GM12872 (cell line): ENCODE results near the gene AOC2.

ENCODE experiments used
- TF ChIP-seq, protein P1 (sequence below): IDR thresholded peaks from 3 replicates; pipeline ENCODE4 v1.5.1; 2011; ENCODE audit warnings: low read depth, mild to moderate bottlenecking, low read length, moderate library complexity; ENCODE audit not compliant: insufficient read depth

The AOC2 gene

DNA sequence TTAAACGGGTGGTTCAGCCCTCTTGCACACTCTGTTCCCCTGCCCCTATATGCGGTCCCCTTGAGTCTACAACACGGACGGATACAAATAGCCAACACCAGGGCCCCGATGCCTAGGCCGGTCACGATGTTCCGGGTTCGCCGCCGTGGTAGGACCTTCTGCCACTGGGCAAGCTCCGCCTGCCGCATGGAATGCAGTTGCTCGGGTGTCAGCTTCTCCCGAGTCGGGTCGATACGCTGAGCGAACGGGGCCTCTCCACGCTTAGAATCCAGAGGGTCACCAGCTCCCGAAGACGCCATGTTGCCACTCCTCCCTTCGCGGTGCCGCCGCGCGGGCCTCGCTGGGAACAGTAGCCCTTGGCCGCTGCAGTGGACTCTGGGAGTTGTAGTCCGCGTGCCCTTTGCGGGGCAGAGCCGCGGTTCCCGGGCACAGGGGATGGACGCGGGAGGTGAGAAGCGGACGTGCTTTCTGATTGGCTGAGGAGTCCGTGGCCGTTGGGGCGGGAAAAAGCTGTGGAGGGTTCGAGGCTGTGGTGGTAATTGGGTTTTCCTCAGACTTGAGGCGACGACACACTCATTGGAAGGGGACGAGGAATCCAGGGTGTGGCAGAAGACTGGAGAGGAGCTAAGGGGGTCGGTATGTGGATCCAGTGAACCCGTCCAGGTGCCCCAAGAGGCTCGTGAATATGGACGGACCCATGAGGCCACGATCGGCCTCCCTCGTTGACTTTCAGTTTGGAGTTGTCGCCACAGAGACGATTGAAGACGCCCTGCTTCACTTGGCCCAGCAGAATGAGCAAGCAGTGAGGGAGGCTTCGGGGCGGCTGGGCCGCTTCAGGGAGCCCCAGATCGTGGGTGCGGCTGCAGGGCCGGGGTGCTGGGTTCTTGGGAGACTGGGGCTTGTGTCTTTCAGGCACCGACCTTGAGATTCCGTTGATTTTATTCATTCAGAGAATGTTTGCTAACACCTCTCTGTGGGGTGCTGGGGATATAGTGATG is 45.7 kb upstream of the AOC2 start, which contains the start of the genes CNTD1 and COA3:
Gene CNTD1 (plus strand): TSS at position 479 of the 998 bp plus-strand sequence. CDS start 207 bp downstream, at position 686.
Gene COA3 (minus strand): TSS at position 322 of the 998 bp plus-strand sequence. CDS start 23 bp downstream, at position 299.
- TF ChIP-seq, protein P1, sequence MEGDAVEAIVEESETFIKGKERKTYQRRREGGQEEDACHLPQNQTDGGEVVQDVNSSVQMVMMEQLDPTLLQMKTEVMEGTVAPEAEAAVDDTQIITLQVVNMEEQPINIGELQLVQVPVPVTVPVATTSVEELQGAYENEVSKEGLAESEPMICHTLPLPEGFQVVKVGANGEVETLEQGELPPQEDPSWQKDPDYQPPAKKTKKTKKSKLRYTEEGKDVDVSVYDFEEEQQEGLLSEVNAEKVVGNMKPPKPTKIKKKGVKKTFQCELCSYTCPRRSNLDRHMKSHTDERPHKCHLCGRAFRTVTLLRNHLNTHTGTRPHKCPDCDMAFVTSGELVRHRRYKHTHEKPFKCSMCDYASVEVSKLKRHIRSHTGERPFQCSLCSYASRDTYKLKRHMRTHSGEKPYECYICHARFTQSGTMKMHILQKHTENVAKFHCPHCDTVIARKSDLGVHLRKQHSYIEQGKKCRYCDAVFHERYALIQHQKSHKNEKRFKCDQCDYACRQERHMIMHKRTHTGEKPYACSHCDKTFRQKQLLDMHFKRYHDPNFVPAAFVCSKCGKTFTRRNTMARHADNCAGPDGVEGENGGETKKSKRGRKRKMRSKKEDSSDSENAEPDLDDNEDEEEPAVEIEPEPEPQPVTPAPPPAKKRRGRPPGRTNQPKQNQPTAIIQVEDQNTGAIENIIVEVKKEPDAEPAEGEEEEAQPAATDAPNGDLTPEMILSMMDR: no peak

- TF ChIP-seq, protein P1: no peak
Observed at GRCh38 chr17:42803074-42803883, 41.1 kb upstream of the AOC2 start.

DNA sequence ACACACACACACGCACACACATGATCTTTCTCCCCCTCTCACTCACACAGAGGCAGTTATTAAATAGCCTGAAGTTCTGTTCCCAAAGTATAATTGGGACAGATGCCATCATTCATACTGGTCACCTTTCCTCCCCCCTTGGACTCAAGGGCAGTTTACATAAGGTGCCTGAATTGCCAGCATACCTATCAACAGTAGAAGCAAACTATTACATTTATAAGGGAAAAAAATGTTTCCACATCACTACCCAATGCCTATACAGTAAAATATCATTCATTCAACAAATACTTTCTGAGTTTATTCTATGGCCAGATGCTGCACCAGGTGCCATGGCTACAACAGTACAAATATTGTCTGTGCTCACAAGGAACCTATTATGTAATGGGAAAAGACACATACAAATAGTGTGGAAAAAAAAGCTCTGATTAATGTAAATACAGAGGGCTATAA is 39.4 kb upstream of the AOC2 start:
- TF ChIP-seq, protein P1: no peak

GRCh38 chr17:42806249-42806648 is 38.1 kb upstream of the AOC2 start:
- TF ChIP-seq, protein P1: no peak

DNA sequence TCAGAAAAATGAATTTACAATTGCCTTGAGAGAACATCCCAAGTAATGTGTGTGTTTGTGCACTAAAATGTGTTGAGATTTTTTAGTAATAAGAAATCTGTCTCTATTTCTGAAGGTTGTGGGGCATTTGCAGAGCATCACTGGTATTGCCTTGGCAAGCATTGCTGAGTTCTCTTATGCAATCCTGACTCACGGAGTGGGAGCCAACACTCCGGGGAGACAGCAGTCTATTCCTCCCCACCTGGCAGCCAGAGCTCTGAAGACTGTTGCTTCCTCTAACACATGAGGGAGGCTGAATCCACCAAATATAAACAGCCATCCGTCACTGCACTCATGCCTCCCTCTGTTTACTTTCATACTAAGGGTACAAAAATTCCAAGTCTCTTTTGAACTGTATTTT is 35.1 kb upstream of the AOC2 start:
- TF ChIP-seq, protein P1: no peak

GRCh38 chr17:42814633-42815399 is 29.6 kb upstream of the AOC2 start:
- TF ChIP-seq, protein P1: no peak

DNA sequence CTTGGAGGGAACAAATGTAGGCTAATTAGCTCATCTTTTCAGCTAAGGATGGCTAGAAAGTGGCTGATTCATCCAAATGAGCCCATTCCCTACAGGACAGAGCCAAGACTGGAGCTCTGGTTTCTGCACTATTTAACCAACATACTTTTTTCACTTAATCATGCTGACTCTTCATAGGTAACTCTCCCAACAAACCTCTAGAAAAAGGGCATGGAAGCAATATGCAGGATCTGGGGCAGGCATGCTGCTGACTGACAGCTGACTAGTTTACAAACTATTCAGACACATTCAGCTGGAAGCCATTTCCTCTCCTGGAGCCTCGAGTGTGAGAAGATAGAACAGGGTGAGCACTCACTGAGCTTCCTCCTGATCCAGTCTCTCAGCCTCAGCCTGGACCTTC is 26.5 kb upstream of the AOC2 start:
- TF ChIP-seq, protein P1: no peak
